GM06990 (cell line): Measurements from ENCODE around the gene PLXDC2.

Source experiments
- DNase-seq: peaks from one replicate; pipeline ENCODE4 v3.0.0-alpha.2; 2011; ENCODE audit not compliant: insufficient read length; ENCODE audit errors: extremely low read depth
- H3K27me3 ChIP-seq: replicated peaks from 2 replicates; pipeline ENCODE4 v1.6.0; 2011; ENCODE audit warnings: low read length; ENCODE audit not compliant: control insufficient read depth, insufficient read depth
- H3K36me3 ChIP-seq: 2 replicates; pipeline ENCODE4 v1.5.1; 2011; ENCODE audit warnings: low read length; ENCODE audit not compliant: control insufficient read depth, insufficient read depth
- H3K4me3 ChIP-seq: replicated peaks from 2 replicates; pipeline ENCODE4 v1.5.1; 2011; ENCODE audit warnings: low read depth, mild to moderate bottlenecking, control low read depth, low read length
- TF ChIP-seq, protein P1 (sequence below): IDR thresholded peaks from 2 replicates; pipeline ENCODE4 v1.5.1; 2011; ENCODE audit warnings: low read length, control low read depth, mild to moderate bottlenecking, inconsistent platforms; ENCODE audit not compliant: insufficient read depth, poor library complexity, severe bottlenecking

The PLXDC2 gene

DNA sequence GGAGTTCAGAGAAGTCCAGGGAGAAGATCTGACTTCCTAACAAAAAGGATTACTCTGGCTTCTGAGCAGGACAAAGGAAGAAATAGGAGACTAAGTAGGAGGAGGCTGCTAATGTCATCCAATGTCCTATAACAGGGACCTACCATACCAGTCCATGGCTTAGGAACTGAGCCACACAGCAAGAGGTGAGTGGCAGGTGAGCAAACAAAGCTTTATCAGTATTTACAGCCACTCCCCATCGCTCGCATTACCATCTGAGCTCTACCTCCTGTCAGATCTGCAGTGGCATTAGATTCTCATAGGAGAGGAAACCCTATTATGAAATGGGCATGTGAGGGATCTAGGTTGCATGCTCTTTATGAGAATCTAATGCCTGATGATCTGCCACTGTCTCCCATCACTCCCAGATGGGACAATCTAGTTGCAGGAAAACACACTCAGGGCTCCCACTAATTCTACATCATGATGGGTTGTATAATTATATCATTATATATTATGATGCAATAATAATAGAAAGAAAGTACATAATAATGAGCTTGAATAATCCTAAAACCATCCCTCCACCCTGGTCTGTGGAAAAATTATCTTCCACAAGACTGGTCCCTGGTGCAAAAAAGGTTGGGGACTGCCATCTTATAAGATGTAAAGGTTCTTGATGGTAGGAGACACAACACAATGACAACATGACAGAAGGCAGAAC, 487.4 kb downstream of the PLXDC2 start:
- Histone ChIP-seq H3K36me3 (no peaks in the 10 kb centered on the region), H3K27me3 (no peaks in the 10 kb centered on the region), H3K4me3 (no peak overlapping the region)
- TF ChIP-seq, protein P1, sequence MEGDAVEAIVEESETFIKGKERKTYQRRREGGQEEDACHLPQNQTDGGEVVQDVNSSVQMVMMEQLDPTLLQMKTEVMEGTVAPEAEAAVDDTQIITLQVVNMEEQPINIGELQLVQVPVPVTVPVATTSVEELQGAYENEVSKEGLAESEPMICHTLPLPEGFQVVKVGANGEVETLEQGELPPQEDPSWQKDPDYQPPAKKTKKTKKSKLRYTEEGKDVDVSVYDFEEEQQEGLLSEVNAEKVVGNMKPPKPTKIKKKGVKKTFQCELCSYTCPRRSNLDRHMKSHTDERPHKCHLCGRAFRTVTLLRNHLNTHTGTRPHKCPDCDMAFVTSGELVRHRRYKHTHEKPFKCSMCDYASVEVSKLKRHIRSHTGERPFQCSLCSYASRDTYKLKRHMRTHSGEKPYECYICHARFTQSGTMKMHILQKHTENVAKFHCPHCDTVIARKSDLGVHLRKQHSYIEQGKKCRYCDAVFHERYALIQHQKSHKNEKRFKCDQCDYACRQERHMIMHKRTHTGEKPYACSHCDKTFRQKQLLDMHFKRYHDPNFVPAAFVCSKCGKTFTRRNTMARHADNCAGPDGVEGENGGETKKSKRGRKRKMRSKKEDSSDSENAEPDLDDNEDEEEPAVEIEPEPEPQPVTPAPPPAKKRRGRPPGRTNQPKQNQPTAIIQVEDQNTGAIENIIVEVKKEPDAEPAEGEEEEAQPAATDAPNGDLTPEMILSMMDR, result no peak
- no peak for DNase-seq

DNA sequence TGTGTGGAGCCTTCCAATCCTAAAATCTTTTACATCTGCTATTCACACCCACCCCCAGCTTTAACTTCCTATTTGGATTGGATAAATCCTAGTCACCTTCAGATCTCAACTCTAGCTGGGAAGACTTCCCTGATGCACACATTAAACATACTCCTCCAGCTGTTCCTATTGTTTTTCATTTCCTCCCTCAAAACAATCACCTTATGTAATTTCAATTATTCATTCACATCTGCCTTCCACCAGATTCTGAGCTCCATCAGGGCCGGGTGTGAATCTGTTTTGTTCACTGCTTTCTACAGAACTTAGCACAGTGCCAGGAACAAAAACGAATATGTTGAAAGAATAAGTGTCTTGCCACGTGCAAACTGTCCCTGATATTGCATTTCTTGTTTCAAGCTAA, 497.4 kb downstream of the PLXDC2 start:
- no peak for DNase-seq
- TF ChIP-seq, protein P1, result no peak
- no peaks in the 10 kb centered on the region for H3K27me3 ChIP-seq
- H3K36me3 ChIP-seq, result no peaks in the 10 kb centered on the region
- no peak overlapping the region for H3K4me3 ChIP-seq

DNA sequence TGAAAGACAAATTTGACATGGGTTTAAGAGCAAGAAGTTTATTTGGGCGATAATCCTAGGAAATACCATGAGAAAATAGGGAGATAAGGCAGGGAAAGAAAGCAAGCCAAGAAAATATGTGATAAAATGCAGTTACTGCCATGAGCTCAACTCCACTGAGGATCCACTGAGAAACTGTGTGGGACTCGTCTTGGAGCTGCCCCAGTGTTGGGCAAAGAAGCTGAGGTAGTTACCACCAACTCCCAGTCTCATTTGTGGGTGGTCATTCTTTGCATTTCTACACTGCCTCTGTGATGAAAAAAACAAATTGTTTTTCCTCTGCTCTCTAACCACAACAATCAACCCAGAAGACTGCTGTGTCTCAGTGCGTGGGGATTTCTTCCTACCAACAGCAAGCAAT, 498.2 kb downstream of the PLXDC2 start:
- no peak for DNase-seq
- TF ChIP-seq, protein P1, result no peak

DNA sequence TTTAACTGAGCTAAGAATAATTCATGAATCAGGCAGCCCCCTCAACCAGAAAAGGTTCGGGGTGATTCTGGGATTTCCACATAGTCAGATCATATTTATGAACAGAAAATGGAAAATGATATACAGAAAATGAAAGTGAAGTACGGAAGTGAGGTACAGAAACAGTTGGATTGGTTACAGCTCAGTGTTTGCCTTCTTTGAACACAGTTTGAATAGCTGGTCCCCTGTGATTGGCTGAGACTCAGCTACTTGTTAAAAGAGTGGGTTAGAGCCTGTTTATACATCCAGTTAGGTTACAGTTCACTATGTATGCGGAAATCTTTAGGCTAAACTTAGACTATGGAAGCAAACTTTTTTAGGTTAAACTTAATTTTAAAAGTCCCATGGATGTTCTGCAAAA, 511.7 kb downstream of the PLXDC2 start:
- no peak overlapping the region for H3K4me3 ChIP-seq
- no peaks in the 10 kb centered on the region for H3K36me3 ChIP-seq
- DNase-seq, result no peak
- no peaks in the 10 kb centered on the region for H3K27me3 ChIP-seq
- TF ChIP-seq, protein P1, result no peak

More for the DNA sequence above, 498.2 kb downstream of the PLXDC2 start:
- no peaks in the 10 kb centered on the region for H3K36me3 ChIP-seq
- no peak overlapping the region for H3K4me3 ChIP-seq
- no peaks in the 10 kb centered on the region for H3K27me3 ChIP-seq

DNA sequence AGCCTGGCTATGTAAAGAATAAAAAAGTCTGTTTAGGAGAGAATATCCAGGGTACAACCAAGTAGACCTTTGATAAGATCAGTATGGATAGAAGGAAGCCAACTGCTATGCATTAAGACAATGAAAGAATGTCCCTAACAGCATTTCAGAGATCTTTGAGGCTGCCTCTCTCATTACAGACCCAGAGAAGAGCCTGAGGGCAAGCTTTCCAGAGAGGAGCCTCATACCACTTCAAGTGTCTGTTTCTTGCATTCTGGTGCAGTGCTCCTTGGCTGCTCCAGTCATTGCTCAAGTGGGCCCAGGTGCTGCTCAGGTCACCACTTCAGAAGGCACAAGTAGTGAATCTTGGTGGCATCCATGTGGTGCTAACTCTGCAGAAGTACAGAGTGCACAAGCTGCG, 514.0 kb downstream of the PLXDC2 start:
- no peaks in the 10 kb centered on the region for H3K36me3 ChIP-seq
- no peak for DNase-seq

More for the DNA sequence above, 514.0 kb downstream of the PLXDC2 start:
- H3K27me3 ChIP-seq, result no peaks in the 10 kb centered on the region
- no peak overlapping the region for H3K4me3 ChIP-seq
- TF ChIP-seq, protein P1, result no peak
